Measurements from ENCODE around the gene TSSK3. TPM values are rescaled to one million over a fixed set of nuclear protein-coding genes. Genes with fewer than 3 reads are reported as not detected.

The TSSK3 gene
- total RNA-seq, 1 experiment from 2014 or later, result 1.6 TPM

GRCh38 chr1:32321712-32322291 is 40.5 kb upstream of the TSSK3 start (continued):
- TF ChIP-seq CEBPB (IDR thresholded peaks at IDR 0.05; ENCODE audit: low read depth) (no peak), SIN3A (IDR thresholded peaks at IDR 0.05; ENCODE audit: low read depth) (no peak), ZNF274 (IDR thresholded peaks at IDR 0.05; ENCODE audit: low read depth, low read length) (no peak), YY1 (IDR thresholded peaks at IDR 0.05; ENCODE audit: extremely low read depth, insufficient replicate concordance, low read depth, low read length) (no peak), REST (IDR thresholded peaks at IDR 0.05; ENCODE audit: low read depth) (no peak), POLR2AphosphoS5 (IDR thresholded peaks at IDR 0.05; ENCODE audit: low read depth, low read length) (no peak)
- TF ChIP-seq, protein P1, sequence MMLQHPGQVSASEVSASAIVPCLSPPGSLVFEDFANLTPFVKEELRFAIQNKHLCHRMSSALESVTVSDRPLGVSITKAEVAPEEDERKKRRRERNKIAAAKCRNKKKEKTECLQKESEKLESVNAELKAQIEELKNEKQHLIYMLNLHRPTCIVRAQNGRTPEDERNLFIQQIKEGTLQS (IDR thresholded peaks at IDR 0.05), result no peak

DNA sequence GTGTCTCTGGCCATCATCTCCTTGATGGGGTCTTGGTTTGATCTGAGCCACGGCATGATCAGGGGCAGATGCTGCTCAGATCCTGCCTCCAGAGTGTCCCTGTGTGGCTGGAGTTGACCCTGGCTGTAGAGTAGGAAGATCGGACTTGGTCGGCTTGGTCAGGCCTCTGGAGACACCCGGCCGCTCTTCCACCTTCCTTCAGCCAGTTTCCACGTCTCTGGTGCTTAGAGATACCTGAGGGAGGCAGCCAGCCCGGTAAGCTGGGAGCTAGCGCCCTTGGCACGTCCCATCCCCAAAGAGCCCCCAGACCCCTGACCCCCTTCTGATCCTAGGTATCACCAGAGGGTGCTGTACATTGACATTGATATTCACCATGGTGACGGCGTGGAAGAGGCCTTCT is 35.1 kb upstream of the TSSK3 start:
- Histone ChIP-seq H3K9ac (ENCODE audit: low read length) (no peak overlapping the region), H3K27me3 (ENCODE audit: insufficient read depth, low read length) (no peaks in the 10 kb centered on the region), H3K9me2 (ENCODE audit: insufficient read depth) (no peaks in the 10 kb centered on the region), H3K4me2 (ENCODE audit: low read length) (no peak overlapping the region), H3K4me3 (replicated peaks in 1 of 2; ENCODE audit: low read depth in 1 of 2, low read length in 2 of 2) (no peak overlapping the region), H3K9me3 (ENCODE audit: control insufficient read depth in 1 of 2, insufficient read depth in 1 of 2, low read depth in 1 of 2, low read length in 2 of 2) (no peaks in the 10 kb centered on the region), H3K79me2 (ENCODE audit: insufficient read depth, low read length) (peaks cover 5% of the 10 kb centered on the region; the same call in 1 of the 2 replicates), H3K36me3 (ENCODE audit: control insufficient read depth in 1 of 2, insufficient read depth in 2 of 2, low read length in 2 of 2) (peaks cover 39 to 43% of the 10 kb centered on the region in 2 experiments), H4K20me1 (ENCODE audit: insufficient read depth) (no peaks in the 10 kb centered on the region), H3K4me1 (ENCODE audit: control insufficient read depth in 1 of 2, insufficient read depth in 2 of 2, low read length in 2 of 2) (peaks cover 5 to 9% of the 10 kb centered on the region in 2 experiments), H2AFZ (ENCODE audit: low read depth, low read length, poor library complexity, severe bottlenecking) (no peak overlapping the region), H3K27ac (ENCODE audit: low read depth, low read length) (no peak overlapping the region)
- ChIA-PET CTCF (no interaction called here), POLR2A (no interaction called here), RAD21 (ENCODE audit: low non-redundant PET in 1 of 2, low total read pairs in 2 of 2, uncharacterized antibody in 2 of 2, unreplicated experiment in 2 of 2) (no interaction called here)
- BruUV-seq (replicated peaks), result no TSS peak
- ATAC-seq (no peak), DNase-seq (ENCODE audit: low read depth, low spot score) (no peak)
- intact Hi-C loops (cut with micrococcal nuclease), result no loop called here
- TF ChIP-seq EZH2phosphoT487 (IDR thresholded peaks at IDR 0.05; ENCODE audit: borderline replicate concordance) (no peak), ZBTB33 (IDR thresholded peaks at IDR 0.05; ENCODE audit: extremely low read depth, insufficient replicate concordance, low read length) (no peak), YY1 (IDR thresholded peaks at IDR 0.05; ENCODE audit: extremely low read depth, insufficient replicate concordance, low read depth, low read length) (no peak), FOSL1 (IDR thresholded peaks at IDR 0.05; ENCODE audit: low read depth) (no peak), RAD21 (IDR thresholded peaks at IDR 0.05; ENCODE audit: low read depth) (no peak), ZNF274 (IDR thresholded peaks at IDR 0.05; ENCODE audit: low read depth, low read length) (no peak), CEBPB (IDR thresholded peaks at IDR 0.05; ENCODE audit: low read depth) (no peak), EGR1 (IDR thresholded peaks at IDR 0.05; ENCODE audit: low read depth) (no peak), JUND (IDR thresholded peaks at IDR 0.05) (no peak), ZFX (IDR thresholded peaks at IDR 0.05) (no peak), SP1 (IDR thresholded peaks at IDR 0.05; ENCODE audit: low read depth) (no peak), POLR2AphosphoS5 (IDR thresholded peaks at IDR 0.05; ENCODE audit: low read depth, low read length) (no peak), MAX (IDR thresholded peaks at IDR 0.05) (no peak), POLR2A (IDR thresholded peaks at IDR 0.05; ENCODE audit: borderline replicate concordance, extremely low read depth, insufficient read depth, insufficient read length) (no peak), TCF7L2 (IDR thresholded peaks at IDR 0.05; ENCODE audit: borderline replicate concordance, extremely low read depth, insufficient read depth, insufficient read length) (no peak), EZH2 (IDR thresholded peaks at IDR 0.05) (no peak)
- TF ChIP-seq, protein P1 (IDR thresholded peaks at IDR 0.05), result no peak

All from HCT116 (cell line).